ENCODE results near the gene ITGAD.

DNA sequence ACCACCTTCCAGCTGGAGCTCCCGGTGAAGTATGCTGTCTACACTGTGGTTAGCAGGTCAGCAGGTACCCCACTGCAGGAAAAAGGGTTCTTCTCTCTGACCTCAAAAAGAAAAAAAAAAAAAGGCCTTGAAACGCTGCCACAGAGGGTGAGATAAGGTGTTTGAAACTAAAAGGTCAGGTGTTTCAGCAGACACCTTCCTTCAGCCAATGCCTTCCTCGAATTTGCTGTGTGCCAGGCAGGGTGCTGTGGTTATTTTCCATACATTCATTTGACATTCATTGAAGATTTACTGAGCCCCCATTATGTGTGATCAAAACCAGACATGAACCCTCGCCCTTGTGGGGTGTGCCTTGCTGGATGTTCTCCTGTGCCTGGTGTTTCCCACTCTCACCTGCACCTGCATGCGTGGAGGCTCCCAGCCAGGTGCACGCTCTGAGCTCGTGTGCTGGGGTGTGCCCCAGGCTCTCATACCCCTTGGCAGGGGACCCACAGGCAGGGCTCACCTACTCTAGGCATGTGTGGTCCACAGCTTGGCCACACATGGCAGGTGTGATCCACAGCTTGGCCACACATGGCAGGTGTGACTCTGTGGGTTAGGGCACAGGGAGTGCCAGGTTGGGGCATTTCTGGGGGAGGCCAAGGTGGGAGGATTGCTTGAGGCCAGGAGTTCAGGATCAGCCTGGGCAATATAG is 15.8 kb upstream of the ITGAD start:
- TF ChIP-seq, protein P1, sequence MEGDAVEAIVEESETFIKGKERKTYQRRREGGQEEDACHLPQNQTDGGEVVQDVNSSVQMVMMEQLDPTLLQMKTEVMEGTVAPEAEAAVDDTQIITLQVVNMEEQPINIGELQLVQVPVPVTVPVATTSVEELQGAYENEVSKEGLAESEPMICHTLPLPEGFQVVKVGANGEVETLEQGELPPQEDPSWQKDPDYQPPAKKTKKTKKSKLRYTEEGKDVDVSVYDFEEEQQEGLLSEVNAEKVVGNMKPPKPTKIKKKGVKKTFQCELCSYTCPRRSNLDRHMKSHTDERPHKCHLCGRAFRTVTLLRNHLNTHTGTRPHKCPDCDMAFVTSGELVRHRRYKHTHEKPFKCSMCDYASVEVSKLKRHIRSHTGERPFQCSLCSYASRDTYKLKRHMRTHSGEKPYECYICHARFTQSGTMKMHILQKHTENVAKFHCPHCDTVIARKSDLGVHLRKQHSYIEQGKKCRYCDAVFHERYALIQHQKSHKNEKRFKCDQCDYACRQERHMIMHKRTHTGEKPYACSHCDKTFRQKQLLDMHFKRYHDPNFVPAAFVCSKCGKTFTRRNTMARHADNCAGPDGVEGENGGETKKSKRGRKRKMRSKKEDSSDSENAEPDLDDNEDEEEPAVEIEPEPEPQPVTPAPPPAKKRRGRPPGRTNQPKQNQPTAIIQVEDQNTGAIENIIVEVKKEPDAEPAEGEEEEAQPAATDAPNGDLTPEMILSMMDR (conservative IDR thresholded peaks at IDR 0.05; ENCODE audit: low read length), result no peak
- TF ChIP-seq EZH2phosphoT487 (IDR thresholded peaks at IDR 0.05; ENCODE audit: borderline replicate concordance), result no peak

All from Loucy (cell line).